ENCODE results near the gene JADE2. TPM values are rescaled to one million over a fixed set of nuclear protein-coding genes. Genes with fewer than 3 reads are reported as not detected.
A peak's percentile ranks its signal among the peaks of the same experiment; 100 is the strongest.
"Not testable (repeated sequence)": the region's sequence is repeated elsewhere in the genome, so short reads cannot be mapped to it uniquely, and the experiment has no call there.

Gene JADE2
- 11.8 and 17.5 TPM in 2 replicates for total RNA-seq

DNA sequence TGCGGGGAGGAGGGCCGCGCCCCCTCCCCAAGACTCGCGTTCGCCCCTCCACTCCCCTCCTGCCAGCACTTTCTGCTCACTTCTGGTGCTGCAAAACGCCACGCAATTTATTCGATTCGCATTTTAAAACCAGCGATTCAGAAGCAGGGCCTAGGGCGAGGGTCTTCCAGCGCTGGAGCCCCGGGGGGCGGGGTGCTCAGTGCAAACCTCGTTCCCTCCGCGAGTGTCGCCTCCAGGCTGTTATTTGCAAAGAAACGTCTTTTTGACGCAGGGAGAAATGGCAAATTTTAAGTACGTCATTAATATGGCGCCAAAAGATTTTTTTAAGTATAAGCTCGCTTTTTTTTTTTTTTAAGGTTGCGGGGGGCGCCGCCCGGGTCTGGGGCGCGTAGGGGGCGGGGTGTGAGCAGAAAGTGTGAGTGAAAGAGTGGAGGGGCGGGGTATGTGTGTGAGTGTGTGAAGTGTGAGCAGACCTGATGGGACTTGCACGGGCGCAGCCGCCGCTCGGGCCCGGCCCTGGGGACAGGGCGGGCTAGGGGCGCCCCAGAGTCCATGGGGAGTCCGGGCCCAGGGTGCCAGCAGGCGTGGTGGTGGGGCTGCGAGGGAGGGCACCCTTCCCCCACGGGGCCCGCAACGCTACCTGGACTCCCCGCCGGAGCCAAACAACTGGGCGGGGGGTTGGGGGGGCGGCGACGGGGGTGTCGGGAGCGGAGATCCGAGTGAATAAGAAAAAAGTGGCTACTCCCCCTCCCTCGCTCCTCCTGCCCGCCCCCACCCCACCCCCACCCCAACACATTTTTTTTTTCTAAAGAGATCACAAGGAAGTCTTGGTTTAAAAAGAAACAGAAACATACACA is at the start of gene JADE2:
Gene JADE2, plus strand, starts transcription at position 845 of the 857 bp plus-strand sequence. CDS start 10,188 bp downstream, outside the sequence.
- peak; percentile 71 to 75 for DNase-seq (ENCODE audit: low read depth in 2 of 2)

DNA sequence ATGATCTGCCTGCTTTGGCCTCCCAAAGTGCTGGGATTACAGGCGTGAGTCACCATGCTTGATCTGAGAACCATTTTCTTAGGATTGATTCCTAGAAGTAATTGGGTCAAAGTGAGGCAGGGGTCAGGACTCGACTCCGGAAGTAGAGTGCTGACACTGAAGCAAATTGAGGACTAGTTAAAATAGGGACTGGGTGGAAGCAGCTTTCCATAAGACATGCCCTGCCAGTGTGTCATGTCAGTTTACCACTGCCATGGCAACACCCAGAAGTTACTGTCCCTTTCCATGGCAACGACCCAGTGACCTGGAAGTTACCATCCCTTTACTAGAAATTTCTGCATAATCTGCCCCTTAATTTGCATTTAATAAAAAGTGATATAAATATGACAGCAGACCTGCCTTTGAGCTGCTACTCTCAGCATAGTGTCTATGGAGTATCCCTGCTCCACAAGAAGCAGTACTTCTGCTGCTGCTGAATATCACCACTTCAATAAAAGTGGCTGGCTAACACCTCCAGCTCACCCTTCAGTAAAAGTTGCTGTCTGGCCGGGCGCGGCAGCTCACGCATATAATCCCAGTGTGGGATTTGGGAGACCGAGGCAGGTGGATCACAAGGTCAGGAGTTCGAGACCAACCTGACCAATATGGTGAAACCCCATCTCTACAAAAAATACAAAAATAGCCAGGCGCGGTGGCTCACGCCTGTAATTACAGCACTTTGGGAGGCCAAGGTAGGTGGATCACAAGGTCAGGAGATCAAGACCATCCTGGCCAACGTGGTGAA is 47.8 kb upstream of the JADE2 start:
- DNase-seq (ENCODE audit: low read depth in 2 of 2) = peak; percentile 23 to 56

DNA sequence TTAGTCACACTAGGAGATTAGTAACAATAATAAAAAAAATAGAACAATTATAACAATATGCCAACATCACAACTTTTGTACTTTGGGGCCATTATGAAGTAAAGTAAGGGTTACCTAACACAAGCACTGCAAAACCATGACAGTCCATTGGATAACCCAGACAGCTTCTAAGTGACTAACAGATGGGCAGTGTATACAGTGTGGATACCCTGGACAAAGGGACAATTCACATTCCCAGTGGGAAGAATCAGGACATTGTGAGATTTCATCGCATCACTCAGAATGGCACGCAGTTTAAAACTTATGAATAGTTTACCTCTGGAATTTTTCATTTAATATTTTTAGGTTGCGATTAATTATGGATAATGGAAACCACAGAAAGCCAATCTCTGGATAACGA is 45.6 kb upstream of the JADE2 start:
- DNase-seq (ENCODE audit: low read depth in 2 of 2) = no peak

DNA sequence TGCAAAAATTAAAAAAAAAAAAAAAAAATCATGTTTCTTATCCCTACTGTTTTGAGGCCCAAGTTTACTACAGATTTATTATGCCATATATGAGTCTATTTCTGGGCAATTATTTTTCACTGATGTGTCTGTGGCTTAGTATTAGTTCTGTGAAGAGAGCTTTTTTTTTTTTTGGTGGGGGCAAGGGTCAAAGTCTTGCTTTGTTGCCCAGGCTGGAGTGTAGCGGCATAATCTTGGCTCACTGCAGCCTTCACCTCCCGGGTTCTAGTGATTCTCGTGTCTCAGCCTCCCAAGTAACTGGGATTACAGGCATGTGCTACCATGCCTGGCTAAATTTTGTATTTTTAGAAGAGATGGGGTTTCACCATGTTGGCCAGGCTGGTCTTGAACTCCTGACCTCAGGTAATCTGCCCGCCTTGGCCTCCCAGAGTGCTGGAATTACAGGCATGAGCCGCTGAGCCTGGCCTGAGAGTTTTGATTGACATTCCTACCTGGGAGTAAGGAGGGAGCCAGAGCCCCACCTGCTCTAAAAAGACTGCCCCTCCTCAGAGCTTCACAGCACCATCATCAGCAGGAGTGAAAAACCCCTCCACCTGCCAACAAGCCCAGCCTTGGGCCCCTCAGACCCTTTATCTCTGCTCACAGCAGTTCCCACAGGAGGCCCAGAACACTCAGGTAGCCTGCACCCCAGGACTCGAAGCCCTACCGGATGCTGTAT is 36.1 kb upstream of the JADE2 start:
- no peak for DNase-seq (ENCODE audit: low read depth in 2 of 2)

DNA sequence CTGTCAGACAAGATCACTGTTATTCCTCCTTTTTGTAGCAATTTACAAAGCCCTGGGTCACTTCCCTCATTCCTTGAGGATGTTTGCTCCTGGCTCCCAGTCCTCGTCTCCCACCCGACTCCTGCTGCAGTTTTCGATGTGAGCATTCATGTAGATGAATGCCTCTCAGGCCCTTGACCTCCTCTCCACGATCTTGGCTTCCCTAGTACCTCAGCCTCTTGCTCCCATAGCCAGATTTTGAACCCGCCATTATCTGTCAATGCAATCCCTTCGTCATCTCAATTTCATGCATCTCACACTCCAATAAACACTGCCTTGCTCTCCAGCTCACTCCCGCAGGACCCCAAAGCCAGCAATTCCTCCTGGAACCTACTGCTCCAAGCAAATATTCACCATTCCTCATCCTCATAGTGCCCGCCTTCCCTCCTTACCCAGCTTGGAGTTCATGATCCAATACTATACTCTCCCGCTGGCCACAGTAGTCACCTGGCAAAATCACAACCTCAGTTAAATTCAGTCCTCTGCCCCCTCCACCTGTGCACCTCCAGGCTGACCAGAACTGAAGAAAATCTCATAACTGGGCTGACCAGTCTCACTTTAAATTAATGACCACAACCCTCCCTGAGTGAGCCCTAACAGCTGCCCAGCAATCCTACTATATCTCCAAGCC is 35.1 kb upstream of the JADE2 start:
- DNase-seq (ENCODE audit: low read depth in 2 of 2) = no peak

DNA sequence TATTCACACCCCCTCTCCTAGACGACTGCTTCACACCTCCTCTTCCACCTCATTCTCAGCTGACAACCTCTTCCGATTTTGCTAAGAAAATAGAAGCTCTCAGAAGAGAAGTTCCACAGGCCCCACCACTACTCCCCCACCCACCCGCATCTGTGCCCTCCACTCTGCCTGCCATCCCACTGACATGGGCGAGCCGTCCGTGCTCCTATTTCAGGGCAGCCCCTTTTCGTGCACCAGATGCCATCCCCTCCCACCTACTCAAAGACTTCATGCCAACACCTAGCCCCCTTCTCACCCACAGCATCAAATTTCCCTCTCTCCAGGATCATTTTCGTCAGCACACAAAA is 34.6 kb upstream of the JADE2 start:
- DNase-seq (ENCODE audit: low read depth in 2 of 2) = no peak

DNA sequence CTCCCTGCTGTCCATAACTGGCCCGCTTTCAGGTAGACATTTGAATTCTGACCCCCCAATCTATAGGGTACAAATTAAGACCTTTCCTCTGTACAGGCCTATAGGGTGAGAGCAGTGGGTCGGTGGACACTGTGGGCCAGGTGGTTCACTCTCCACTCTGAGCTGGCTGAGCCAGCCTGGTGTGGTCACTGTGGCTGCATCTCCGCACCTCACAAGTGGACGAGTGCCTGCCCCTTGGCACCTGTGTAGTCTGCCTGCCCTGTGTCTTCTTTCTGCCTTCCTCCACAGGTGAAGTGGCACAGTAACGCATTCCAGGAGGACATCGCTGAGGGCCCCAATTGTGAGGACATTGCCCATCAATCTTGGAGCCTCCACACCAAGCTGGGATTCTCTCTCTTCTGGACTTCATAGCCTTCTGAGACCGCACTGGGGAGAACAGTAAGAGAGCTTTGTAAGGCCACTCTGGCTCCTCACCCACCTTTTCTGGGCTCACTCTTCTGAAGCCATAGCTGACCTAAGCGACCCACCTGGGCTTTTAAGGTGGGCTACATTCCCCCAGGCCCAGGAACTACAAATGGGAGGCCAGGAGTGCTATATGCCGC is 33.5 kb upstream of the JADE2 start:
- DNase-seq (ENCODE audit: low read depth in 2 of 2) = no peak

DNA sequence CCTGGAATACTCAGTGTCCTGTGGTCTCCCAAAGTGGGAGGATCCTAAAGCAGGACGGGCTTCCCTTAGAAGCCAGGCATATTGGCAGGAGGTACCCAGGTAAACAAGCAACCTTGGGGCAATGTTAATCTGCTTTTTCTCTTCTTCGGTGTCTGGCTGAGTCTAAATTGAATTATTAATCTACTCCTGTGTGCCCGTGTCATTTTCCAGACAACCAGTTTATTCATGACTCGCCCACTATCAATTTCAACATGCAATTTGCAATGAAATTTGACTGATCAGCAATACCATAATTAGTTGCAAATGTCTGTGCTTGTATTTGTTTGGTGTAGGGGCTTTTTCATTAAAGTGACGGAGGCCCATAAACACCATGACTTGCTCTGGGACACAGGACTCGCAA is 32.9 kb upstream of the JADE2 start:
- DNase-seq (ENCODE audit: low read depth in 2 of 2) = no peak

DNA sequence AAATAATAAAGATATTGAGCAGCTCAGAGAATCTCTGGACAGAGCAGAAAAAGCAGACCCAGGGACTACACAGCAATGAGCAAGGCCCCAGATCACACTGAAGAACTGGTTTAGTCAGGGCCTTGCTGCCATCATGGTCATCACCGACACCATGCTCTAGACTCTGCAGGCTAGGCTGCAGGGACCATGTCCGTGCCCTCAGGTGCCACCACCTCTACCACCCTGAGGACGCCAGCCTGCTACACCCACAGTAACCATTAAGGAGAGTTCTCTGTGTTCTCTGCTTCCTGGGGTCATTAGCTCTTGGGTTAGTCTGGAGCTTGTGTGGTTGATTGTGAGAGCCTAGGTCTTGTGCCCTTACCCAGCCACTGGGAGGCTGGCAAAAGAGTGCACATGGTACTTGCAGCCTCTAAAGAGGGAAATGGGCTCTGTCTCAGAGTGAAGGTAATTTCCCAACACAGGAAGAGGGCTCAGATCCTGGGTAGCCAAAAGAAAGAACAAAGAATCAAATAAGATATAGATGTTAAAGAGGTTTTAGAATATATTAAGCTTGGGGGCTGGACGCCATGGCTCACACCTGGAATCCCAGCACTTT is 31.9 kb upstream of the JADE2 start:
- no peak for DNase-seq (ENCODE audit: low read depth in 2 of 2)

DNA sequence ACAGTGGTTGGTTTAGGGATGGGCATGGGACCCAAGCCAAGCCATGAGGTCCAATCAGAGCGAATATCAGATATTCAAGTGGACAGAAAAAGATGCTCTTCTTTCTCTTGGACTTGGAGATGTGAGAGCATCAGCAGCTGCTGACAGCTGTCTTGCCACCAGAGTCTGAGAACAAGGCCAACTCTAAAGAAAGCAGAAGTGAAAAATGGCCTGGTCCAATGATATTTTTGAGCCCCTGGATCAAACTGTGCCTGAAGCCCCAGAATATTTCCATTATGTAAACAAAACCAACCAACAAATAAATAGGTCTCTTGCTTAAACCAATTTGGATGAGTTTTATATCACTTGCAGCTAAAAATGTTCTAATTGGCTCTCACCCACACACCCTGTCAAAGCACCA is 30.7 kb upstream of the JADE2 start:
- no peak for DNase-seq (ENCODE audit: low read depth in 2 of 2)

DNA sequence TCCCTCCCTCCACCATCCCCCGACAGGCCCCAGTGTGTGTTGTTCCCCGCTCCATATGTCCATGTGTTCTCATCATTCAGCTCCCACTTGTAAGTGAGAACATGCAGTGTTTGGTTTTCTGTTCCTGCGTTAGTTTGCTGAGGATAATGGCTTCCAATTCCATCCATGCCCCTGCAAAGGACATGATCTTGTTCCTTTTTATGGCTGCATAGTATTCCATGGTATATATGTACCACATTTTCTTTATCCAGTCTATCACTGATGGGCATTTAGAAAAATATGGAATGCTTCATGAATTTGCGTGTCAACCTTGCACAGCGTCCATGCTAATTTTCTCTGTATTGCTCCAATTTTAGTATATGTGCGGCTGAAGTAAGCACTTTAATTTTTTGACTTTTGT is 25.6 kb upstream of the JADE2 start:
- not testable (repeated sequence) for DNase-seq (ENCODE audit: low read depth in 2 of 2)

DNA sequence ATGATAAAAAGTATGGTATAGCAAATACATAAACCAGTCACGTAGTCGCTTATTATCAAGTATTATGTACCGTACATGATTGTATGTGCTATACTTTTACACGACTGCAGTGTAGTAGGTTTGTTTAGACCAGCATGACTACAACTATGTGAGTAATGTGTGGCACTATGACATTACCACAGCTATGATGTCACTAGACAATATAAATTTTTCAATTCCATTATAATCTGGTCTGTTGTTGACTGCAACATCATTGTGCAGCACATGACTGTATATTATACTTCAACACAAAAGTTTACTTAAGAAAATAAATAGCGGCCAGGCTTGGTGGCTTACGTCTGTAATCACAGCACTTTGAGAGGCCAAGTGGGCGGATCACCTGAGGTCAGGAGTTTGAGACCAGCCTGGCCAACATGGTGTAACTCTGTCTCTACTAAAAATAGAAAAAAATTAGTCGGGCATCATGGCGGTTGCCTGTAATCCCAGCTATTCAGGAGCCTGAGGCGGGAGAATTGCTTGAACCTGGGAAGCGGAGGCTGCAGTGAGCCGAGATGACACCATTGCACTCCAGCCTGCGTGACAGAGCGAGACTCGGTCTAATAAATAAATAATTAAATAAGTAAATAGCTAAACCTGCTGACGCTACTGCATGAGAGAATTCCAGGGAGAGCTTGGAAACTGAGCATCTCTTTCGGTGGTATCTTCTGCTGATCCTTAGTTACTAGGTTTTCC is 24.6 kb upstream of the JADE2 start:
- DNase-seq (ENCODE audit: low read depth in 2 of 2) = no peak

DNA sequence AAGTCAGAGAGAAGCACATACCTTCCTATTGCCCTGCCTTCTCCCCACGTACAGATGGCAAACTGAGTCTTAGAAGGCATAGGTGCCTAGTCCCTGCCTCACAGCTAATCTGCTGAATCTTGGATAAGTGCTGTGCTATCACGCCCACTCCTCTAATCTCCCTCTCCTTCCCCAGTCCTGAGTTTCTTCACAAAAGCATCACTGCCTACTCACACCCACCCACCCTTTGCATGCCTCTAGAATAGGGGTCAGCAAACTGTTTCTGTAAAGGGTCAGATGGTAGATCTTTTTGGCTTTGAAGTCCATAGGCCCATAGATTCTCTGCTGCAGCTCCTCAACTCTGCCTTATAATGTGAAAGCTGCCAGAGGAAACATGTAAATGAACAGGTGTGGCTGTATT is 23.2 kb upstream of the JADE2 start:
- DNase-seq (ENCODE audit: low read depth in 2 of 2) = no peak

DNA sequence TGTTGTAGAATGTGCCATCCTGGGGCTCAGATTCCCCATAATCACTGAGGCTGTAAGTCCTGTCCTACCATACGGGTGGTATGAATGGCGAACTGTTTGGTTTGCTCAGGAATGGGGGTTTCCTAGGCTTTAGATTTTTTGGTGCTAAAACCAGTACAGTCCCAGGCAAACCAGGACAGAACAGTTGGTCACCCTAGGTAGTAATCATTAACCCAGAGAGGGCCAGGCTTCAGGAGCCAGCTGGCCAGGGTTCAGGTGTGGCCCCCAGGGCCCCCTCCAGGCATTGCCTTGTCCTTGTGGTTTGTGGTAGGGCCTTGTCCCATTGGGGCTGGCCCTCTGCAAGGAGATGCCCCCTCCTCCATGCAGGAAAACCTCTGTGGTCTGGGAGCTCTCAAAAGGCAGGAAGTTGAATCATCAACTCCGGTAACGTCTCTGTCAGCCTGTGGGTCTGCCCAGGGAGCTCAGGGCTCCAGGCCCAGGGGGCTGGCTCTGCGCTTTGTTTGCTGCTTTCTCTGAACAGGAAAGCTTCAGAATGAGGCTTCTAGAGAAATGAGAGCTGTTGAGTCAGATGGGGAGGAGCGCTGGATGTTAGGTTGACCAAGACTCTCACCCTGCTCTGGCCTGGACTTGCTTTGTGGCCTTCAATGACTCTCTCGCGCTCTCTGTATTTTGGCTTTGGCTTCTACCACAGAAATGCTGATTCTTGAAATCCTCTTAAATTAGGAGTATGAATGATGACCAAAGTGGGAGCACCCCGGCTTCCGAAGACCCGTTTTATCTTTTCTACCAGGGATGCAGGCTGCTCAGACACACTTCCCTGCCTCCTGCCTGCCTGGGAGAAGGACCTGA is 22.2 kb upstream of the JADE2 start:
- peak; percentile 90 to 99 for DNase-seq (ENCODE audit: low read depth in 2 of 2)

DNA sequence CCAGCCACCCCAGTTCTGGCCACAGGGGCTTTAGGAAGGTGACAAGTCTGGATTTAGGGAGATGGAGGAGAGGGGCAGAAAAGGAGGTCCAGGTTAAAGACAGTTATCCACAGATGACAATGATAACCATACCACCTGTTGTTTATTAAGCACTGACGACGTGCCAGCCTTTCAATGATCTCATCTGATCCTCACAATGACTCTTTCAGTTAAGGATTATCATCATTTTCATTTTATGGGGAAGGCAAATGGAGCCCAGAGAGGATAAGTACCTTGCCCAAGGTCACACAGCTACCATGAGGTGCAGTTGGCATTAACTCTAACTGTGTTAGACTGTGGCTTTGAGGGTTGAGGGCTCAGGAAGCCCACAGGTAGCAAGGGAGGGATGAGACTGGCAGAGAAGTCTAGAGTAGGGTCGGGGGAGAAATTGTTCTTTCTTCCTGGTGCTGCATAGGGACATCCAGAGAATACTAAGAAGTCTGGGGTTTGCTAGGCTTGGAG is 21.5 kb upstream of the JADE2 start:
- DNase-seq (ENCODE audit: low read depth in 2 of 2) = peak; percentile 29 to 32

DNA sequence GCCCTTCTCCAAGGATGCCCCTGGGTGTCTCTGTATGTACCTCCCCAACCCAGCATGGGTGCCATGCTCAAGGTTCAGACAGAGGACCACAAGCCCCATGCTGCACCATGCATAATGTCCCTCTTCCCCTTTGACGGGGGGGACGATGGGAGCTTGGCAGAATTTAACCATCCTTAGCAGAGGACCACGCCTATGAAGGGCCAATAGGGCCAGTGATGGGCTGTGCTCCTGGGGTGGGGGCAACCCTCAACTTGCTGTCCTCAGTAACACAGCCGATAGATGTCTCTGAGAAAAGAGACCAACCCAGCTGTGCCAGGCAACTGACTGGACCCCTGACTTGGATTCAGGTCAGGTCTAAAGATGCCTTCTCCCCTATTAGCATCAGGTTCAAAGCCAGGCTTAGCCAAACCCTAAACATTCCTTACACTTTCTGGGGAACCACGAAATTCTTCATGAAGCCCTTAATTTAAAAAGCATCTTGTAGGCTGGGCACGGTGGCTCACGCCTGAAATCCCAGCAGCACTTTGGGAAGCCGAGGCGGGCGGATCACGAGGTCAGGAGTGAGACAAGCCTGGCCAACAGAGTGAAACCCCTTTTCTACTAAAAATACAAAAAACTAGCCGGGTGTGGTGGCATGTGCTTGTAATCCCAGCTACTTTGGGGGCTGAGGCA is 20.7 kb upstream of the JADE2 start:
- DNase-seq (ENCODE audit: low read depth in 2 of 2) = no peak

DNA sequence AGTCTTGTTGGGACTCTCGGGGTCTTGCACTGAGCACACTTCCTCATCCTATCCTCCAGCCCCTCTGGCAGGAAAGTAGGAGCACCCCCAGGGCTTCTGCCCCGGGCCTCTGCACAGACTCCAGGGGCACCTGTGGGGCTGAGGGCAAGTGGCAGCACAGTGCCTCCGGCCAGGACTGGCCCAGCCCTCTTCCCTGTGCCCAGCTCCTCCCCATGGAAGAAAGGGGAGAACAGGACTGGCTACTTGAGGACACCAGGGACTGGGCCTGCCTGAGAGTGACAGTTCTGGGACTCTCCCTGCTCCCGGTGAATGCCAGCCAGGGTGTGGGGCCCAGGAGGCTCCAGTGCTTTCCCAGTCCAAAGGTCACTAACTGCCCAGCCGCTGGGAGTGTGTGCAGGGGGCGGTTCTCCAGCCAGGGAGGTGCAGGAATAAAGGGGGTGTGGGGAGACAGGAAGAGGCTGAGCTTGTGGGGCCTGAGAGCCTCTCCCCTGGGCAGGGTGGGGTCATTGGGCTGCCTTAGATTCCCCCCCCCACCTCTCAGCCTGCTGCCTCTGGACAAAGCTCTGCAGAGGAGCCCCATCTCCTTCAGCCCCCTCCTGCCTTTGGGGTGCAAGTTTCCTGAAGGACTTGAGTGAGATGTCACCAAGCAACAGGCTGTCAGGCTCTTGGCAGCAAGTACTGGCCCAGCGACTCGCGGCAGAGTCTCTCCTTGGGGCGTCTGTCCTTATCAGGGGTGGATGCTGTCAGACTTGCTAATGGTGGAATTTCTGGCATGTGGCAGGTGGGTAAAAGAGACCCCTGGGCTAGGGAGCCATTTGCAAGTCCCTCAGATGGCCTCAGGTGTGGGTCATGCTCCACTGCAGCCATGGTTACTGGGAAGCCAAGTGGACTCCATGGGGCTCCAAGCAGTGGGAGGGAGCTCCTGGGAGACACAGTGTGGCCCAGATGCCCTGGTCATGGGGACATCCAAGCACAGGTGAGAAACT is 19.1 kb upstream of the JADE2 start:
- DNase-seq (ENCODE audit: low read depth in 2 of 2) = peak; percentile 7 to 22

All from lung microvascular endothelial cell (primary cell).